ENCODE data around the gene TRABD2B.

GRCh38 chr1:47834326-47834725 is 162.9 kb downstream of the TRABD2B start:
- no peak for TF ChIP-seq CTCF (conservative IDR thresholded peaks at IDR 0.05; ENCODE audit: low read depth in 2 of 2)
- TF ChIP-seq POLR2AphosphoS5 (IDR thresholded peaks at IDR 0.05; ENCODE audit: low read depth), result no peak
- TF ChIP-seq EZH2phosphoT487 (IDR thresholded peaks at IDR 0.05; ENCODE audit: unreplicated experiment), result no peak
- no peak for TF ChIP-seq REST (IDR thresholded peaks at IDR 0.05; ENCODE audit: unreplicated experiment)
- no peak for TF ChIP-seq EZH2 (IDR thresholded peaks at IDR 0.05; ENCODE audit: low read depth, unreplicated experiment)
